Neural cell (in vitro differentiated cells): ENCODE results near the gene CC2D1A. TPM values are rescaled to one million over a fixed set of nuclear protein-coding genes. Genes with fewer than 3 reads are reported as not detected.

ENCODE experiments used
- H2AFZ ChIP-seq: fragments of 200-600, 300-800 bp; sonication (generic), shearing (Covaris generic); 2 replicates; pipeline ENCODE4 v1.6.0; 2014; ENCODE audit warnings: low read depth, mild to moderate bottlenecking, antibody characterized with exemption, low read length, moderate library complexity
- H3F3A ChIP-seq: fragments of 200-600 bp; shearing (Covaris generic); 2 replicates; pipeline ENCODE4 v1.6.1; 2016; ENCODE audit warnings: mild to moderate bottlenecking, moderate library complexity, mixed read lengths, antibody characterized with exemption, low read length; ENCODE audit not compliant: insufficient read depth, poor library complexity, severe bottlenecking
- H3K27ac ChIP-seq: fragments of 200-600, 300-800 bp; sonication (generic), shearing (Covaris generic); 2 replicates; pipeline ENCODE4 v1.5.1; 2014; ENCODE audit warnings: mild to moderate bottlenecking, low read length, moderate library complexity
- H3K27me3 ChIP-seq: fragments of 300-800, 200-600 bp; sonication (generic), shearing (Covaris generic); 2 replicates; pipeline ENCODE4 v1.6.0; 2014; ENCODE audit warnings: mild to moderate bottlenecking, low read depth, low read length, moderate library complexity; ENCODE audit not compliant: insufficient read depth
- H3K36me3 ChIP-seq: fragments of 300-800, 200-600 bp; sonication (generic), shearing (Covaris generic); 2 replicates; pipeline ENCODE4 v1.5.1; 2014; ENCODE audit warnings: mild to moderate bottlenecking, antibody characterized with exemption, low read length, moderate library complexity; ENCODE audit not compliant: insufficient read depth
- H3K4me2 ChIP-seq: fragments of 300-800, 200-600 bp; sonication (generic), shearing (Covaris generic); 2 replicates; pipeline ENCODE4 v1.6.0; 2014; ENCODE audit warnings: mild to moderate bottlenecking, low read length
- H3K4me3 ChIP-seq: fragments of 300-800, 200-600 bp; sonication (generic), shearing (Covaris generic); 2 replicates; pipeline ENCODE4 v1.5.1; 2014; ENCODE audit warnings: mild to moderate bottlenecking, low read length, moderate library complexity
- H3K79me2 ChIP-seq: fragments of 200-600 bp; shearing (Covaris generic); replicated peaks from 2 replicates; pipeline ENCODE4 v1.6.0; 2014; ENCODE audit warnings: mild to moderate bottlenecking, low read length, moderate library complexity; ENCODE audit not compliant: insufficient read depth
- H3K9ac ChIP-seq: fragments of 300-800, 200-600 bp; sonication (generic), shearing (Covaris generic); 2 replicates; pipeline ENCODE4 v1.6.1; 2016; ENCODE audit warnings: mild to moderate bottlenecking, low read length, mixed read lengths
- H3K9me2 ChIP-seq: fragments of 200-600 bp; shearing (Covaris generic); 2 replicates; pipeline ENCODE4 v1.6.1; 2016; ENCODE audit warnings: mild to moderate bottlenecking, low read length, mixed read lengths; ENCODE audit not compliant: insufficient read depth
- H3K9me3 ChIP-seq: fragments of 200-600, 300-800 bp; sonication (generic), shearing (Covaris generic); 2 replicates; pipeline ENCODE4 v1.6.1; 2016; ENCODE audit warnings: mild to moderate bottlenecking, mixed run types, low read length, moderate library complexity, mixed read lengths
- H4K20me1 ChIP-seq: fragments of 200-600 bp; shearing (Covaris generic); 2 replicates; pipeline ENCODE4 v1.6.1; 2016; ENCODE audit warnings: mild to moderate bottlenecking, mixed run types; ENCODE audit not compliant: insufficient read depth
- CTCF ChIP-seq: fragments of 450-650 bp; IDR thresholded peaks from 2 replicates; pipeline ENCODE4 v1.5.1; 2014; ENCODE audit warnings: antibody characterized with exemption, mild to moderate bottlenecking, moderate library complexity; ENCODE audit not compliant: poor library complexity, severe bottlenecking
- EP300 ChIP-seq: fragments of 450-650 bp; conservative IDR thresholded peaks from 2 replicates; pipeline ENCODE4 v1.6.1; 2014; ENCODE audit warnings: antibody characterized with exemption, mild to moderate bottlenecking, moderate library complexity; ENCODE audit not compliant: poor library complexity, severe bottlenecking
- EZH2 ChIP-seq: fragments of 200-600, 300-800 bp; shearing (Covaris generic), sonication (generic); IDR thresholded peaks from 2 replicates; pipeline ENCODE4 v1.6.1; 2014; ENCODE audit warnings: antibody characterized with exemption, low read length, borderline replicate concordance, mild to moderate bottlenecking; ENCODE audit not compliant: insufficient read depth, poor library complexity, severe bottlenecking
- MXI1 ChIP-seq: fragments of 450-650 bp; conservative IDR thresholded peaks from 2 replicates; pipeline ENCODE4 v1.6.1; 2014; ENCODE audit warnings: antibody characterized with exemption, mild to moderate bottlenecking; ENCODE audit not compliant: poor library complexity, severe bottlenecking
- POLR2AphosphoS5 ChIP-seq: IDR thresholded peaks from 2 replicates; pipeline ENCODE4 v1.6.1; 2012
- RAD21 ChIP-seq: fragments of 450-650 bp; conservative IDR thresholded peaks from 2 replicates; pipeline ENCODE4 v1.6.1; 2014; ENCODE audit warnings: antibody characterized with exemption, mild to moderate bottlenecking, moderate library complexity
- REST ChIP-seq: IDR thresholded peaks from 2 replicates; pipeline ENCODE4 v1.6.1; 2012; ENCODE audit warnings: borderline replicate concordance
- SMC3 ChIP-seq: fragments of 450-650 bp; conservative IDR thresholded peaks from 2 replicates; pipeline ENCODE4 v1.6.1; 2014; ENCODE audit warnings: antibody characterized with exemption, mild to moderate bottlenecking, moderate library complexity; ENCODE audit not compliant: poor library complexity
- TAF1 ChIP-seq: IDR thresholded peaks from 2 replicates; pipeline ENCODE4 v1.6.1; 2012; ENCODE audit warnings: low read depth
- polyA plus RNA-seq: library from polyadenylated mRNA; depleted of rRNA; stranded (reverse); fragments of >200 nt; gene quantifications from 2 replicates; pipeline ENCODE4 v1.2.3, GENCODE V29; 2014

Gene CC2D1A
- polyA plus RNA-seq, 1 donor from 2014 or later: 24.5 TPM

GRCh38 chr19:13952154-13952930, 46.3 kb downstream of the CC2D1A start, which contains the start of gene DCAF15:
Gene DCAF15 (plus strand): TSS chr19:13952509. CDS start chr19:13952513, 4 bp downstream.
- no peaks in the 10 kb centered on the region for H3K27me3 ChIP-seq
- H3K79me2 ChIP-seq: peaks cover 14% of the 10 kb centered on the region
- peak within 1 kb of the TSS; percentile 96 for H3K27ac ChIP-seq
- peak; percentile 83 for TF ChIP-seq TAF1
- TF ChIP-seq SMC3: no peak
- TF ChIP-seq RAD21: no peak
- no peak for TF ChIP-seq EP300
- peak; percentile 28 for TF ChIP-seq CTCF
- TF ChIP-seq MXI1: peak; percentile 65
- TF ChIP-seq REST: peak; percentile 89
- peak; percentile 87 for TF ChIP-seq POLR2AphosphoS5
- no peak for TF ChIP-seq EZH2
- peak within 1 kb of the TSS; percentile 91 for H3K4me3 ChIP-seq
- H3K9ac ChIP-seq: peak within 1 kb of the TSS; percentile 91
- no peaks in the 10 kb centered on the region for H4K20me1 ChIP-seq
- no peaks in the 10 kb centered on the region for H3K9me3 ChIP-seq
- H2AFZ ChIP-seq: peak within 1 kb of the TSS; percentile 77
- H3K36me3 ChIP-seq: no peaks in the 10 kb centered on the region
- no peaks in the 10 kb centered on the region for H3K9me2 ChIP-seq
- H3F3A ChIP-seq: no peaks in the 10 kb centered on the region
- peak within 1 kb of the TSS; percentile 87 for H3K4me2 ChIP-seq

GRCh38 chr19:13952931-13953531, 47.0 kb downstream of the CC2D1A start:
- Histone ChIP-seq H3K9ac (peak overlapping the region; percentile 91), H4K20me1 (no peaks in the 10 kb centered on the region), H3K27me3 (no peaks in the 10 kb centered on the region), H3F3A (no peaks in the 10 kb centered on the region), H3K9me2 (no peaks in the 10 kb centered on the region), H3K4me3 (peak overlapping the region; percentile 91), H2AFZ (no peak overlapping the region), H3K36me3 (no peaks in the 10 kb centered on the region), H3K27ac (peak overlapping the region; percentile 96), H3K79me2 (peaks cover 14% of the 10 kb centered on the region), H3K4me2 (peak overlapping the region; percentile 87), H3K9me3 (no peaks in the 10 kb centered on the region)
- TF ChIP-seq RAD21 (peak; percentile 20), POLR2AphosphoS5 (peak; percentile 27), REST (no peak), SMC3 (peak; percentile 13)
